Activated CD8-positive, alpha-beta T cell treated with anti-CD3 and anti-CD28 coated beads, Interleukin-2, amount 10 ng/mL, durations not matched to agents 7 days and 5 days (primary cell): ENCODE data around the gene NTF4. TPM values are rescaled to one million over a fixed set of nuclear protein-coding genes. Genes with fewer than 3 reads are reported as not detected.
A peak's percentile ranks its signal among the peaks of the same experiment; 100 is the strongest.
"Not testable (repeated sequence)": the region's sequence is repeated elsewhere in the genome, so short reads cannot be mapped to it uniquely, and the experiment has no call there.

Experiments used
- ATAC-seq: fragments of 150-1000 bp; cut with Tn5 transposase; one replicate; pipeline ENCODE4 v1.10.0; 2021; ENCODE audit warnings: moderate library complexity
- CTCF ChIA-PET: fragments of 350-600 bp; sonication (Branson Sonifier 250); formaldehyde crosslinking; loops from one replicate; lab custom pipeline; 2021; ENCODE audit warnings: antibody characterized with exemption; lab: Charles Lee
- POLR2A ChIA-PET: fragments of 350-600 bp; sonication (Branson Sonifier 250); formaldehyde crosslinking; loops from one replicate; lab custom pipeline; 2021; ENCODE audit warnings: antibody characterized with exemption; lab: Charles Lee
- DNase-seq: peaks from one replicate; pipeline ENCODE4 v3.0.0-alpha.2; 2020
- H3K27ac Mint-ChIP-seq: one replicate; pipeline ENCODE4 v1.8.0; 2021; ENCODE audit warnings: mild to moderate bottlenecking, mixed read lengths
- H3K27me3 Mint-ChIP-seq: one replicate; pipeline ENCODE4 v1.8.0; 2021; ENCODE audit warnings: low read depth, mixed read lengths
- H3K36me3 Mint-ChIP-seq: one replicate; pipeline ENCODE4 v1.8.0; 2021; ENCODE audit warnings: low read depth, mixed read lengths
- H3K4me1 Mint-ChIP-seq: one replicate; pipeline ENCODE4 v1.8.0; 2021; ENCODE audit warnings: low read depth, mixed read lengths
- H3K4me3 Mint-ChIP-seq: one replicate; pipeline ENCODE4 v1.8.0; 2021; ENCODE audit warnings: mild to moderate bottlenecking, mixed read lengths
- H3K9me3 Mint-ChIP-seq: one replicate; pipeline ENCODE4 v1.8.0; 2022; ENCODE audit warnings: mixed read lengths; ENCODE audit not compliant: insufficient read depth
- total RNA-seq, 2 experiments: library from RNA; stranded (reverse); gene quantifications; one replicate each; pipeline ENCODE4 v1.2.3, GENCODE V29; 2021

Gene NTF4
- total RNA-seq, 2 experiments from 2014 or later = not detected

- H3K9me3 Mint-ChIP-seq, POLR2A ChIA-PET, H3K27ac Mint-ChIP-seq, ATAC-seq, H3K4me3 Mint-ChIP-seq, DNase-seq, H3K36me3 Mint-ChIP-seq, CTCF ChIA-PET, H3K27me3 Mint-ChIP-seq, H3K4me1 Mint-ChIP-seq: not testable (repeated sequence)
Measured at GRCh38 chr19:49028686-49029085, 35.9 kb downstream of the NTF4 start.

DNA sequence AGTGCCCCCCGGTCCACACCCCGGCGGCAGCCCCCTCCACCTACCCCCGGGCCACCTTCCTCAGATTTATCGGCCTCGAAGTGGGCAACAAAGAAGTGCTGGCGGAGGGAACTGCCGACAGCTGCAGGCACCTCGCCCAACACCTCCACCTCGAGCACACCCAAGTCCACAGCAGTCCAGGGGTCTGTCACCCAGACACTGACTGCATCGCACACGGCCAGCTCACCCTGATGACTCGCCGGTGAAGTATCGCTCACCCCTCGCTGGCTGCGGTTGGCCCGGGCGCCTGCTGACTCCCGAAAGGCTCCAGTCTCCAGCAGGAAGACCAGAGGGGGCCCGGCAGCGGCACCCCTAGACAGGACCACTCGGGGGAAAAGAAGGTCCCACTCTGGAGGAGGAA, 39.0 kb downstream of the NTF4 start:
- H3K27me3 Mint-ChIP-seq, ATAC-seq, H3K9me3 Mint-ChIP-seq, H3K36me3 Mint-ChIP-seq, CTCF ChIA-PET, H3K4me3 Mint-ChIP-seq, DNase-seq, H3K27ac Mint-ChIP-seq, POLR2A ChIA-PET: not testable (repeated sequence)
- H3K4me1 Mint-ChIP-seq = peaks cover 10% of the 10 kb centered on the region

DNA sequence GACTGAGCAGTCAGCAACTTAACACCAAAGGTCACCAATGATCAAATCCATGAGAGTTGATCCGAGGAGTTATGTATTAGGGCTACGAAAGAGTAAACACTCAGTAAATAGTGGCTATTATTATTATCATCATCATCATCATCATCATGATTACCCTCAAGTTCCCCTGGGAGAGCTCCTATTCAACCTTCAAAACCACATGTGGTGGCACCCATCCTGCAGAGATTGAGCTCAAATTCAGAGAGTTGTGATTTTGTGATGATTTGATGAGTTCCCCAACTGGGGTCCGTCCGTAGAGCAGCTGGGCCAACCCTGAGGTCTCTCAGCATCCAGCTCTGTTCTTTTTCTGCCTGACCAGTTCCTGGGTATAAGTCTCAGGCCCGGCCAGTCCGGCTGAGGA, 39.5 kb downstream of the NTF4 start:
- H3K27ac Mint-ChIP-seq, POLR2A ChIA-PET, ATAC-seq, CTCF ChIA-PET, H3K9me3 Mint-ChIP-seq, H3K36me3 Mint-ChIP-seq, H3K4me3 Mint-ChIP-seq, DNase-seq, H3K27me3 Mint-ChIP-seq: not testable (repeated sequence)
- peaks cover 15% of the 10 kb centered on the region for H3K4me1 Mint-ChIP-seq

DNA sequence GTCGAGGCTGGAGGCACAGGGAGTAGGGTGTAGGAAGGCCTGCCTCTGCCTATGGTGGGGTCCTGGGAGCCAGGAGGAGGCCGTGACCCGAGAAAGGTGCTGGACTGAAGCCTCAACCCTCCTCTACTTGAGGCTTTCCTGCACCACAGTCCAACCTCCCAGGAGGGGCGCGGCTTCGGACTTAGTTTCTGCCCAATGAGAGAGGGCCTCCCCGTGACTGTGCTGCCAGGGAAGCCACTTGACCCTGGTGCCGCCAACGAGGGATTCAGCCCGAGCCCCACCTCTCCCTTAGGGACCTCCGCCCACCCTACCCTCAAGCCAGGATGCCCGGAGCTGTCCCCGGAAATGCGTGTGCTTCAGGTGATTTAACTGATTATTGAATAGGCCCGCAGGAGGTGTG, 40.4 kb downstream of the NTF4 start, which contains the start of gene CGB3:
CGB3 (minus strand) TSS at position 101 of the 400 bp plus-strand sequence. CDS start 362 bp downstream, outside the sequence.
- ATAC-seq = not testable (repeated sequence)

GRCh38 chr19:49022116-49022515, 42.5 kb downstream of the NTF4 start:
- DNase-seq (no peak), ATAC-seq (no peak)

More for the DNA sequence above, 40.4 kb downstream of the NTF4 start, which contains the start of gene CGB3:
- H3K4me3 Mint-ChIP-seq, POLR2A ChIA-PET, H3K36me3 Mint-ChIP-seq, H3K9me3 Mint-ChIP-seq, H3K27me3 Mint-ChIP-seq, H3K27ac Mint-ChIP-seq, CTCF ChIA-PET, DNase-seq: not testable (repeated sequence)
- H3K4me1 Mint-ChIP-seq = peaks cover 21% of the 10 kb centered on the region

DNA sequence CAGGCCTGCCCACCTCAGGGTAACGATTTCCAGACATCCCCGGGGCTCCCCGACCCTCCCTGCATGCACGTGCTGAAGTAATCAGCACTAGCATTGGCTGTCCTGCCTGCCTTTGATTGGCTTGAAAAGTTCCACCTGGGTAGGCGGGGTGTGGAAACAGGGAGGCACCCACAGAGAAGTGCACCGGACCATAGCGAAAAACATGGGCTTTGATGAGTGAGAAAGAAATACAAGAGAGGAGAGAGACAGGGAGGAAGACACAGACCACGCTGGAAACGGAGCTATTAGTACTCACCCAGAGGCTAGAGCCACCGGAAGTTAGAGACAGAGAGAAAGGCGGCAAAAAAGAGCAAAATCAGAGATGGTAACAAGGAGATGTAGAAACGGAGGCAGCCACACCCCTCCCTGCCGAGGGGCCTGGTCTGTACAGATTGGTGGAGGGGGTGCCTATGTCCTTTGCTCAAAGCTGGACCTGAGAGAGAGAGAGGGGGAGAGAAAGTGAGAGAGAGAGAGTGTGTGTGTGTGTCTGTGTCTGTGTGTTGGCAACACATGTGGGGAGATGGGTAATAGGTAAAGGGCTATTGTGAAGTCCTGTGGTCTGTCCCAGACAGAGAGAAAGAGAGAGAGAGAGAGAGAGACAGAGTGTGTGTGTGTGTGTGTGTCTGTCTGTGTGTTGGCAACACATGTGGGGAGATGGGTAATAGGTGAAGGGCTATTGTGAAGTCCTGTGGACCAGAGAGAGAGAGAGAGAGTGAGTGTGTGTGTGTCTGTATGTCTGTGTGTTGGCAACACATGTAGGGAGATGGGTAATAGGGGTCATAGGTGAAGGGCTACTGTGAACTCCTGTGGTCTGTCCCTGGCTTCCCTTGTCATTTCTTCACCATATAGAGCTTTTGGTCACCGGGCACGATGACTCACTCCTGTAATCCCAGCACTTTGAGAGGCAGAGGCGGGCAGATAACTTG, 43.4 kb downstream of the NTF4 start:
- POLR2A ChIA-PET = no interaction called here
- H3K27me3 Mint-ChIP-seq = peaks cover 11% of the 10 kb centered on the region
- no peaks in the 10 kb centered on the region for H3K9me3 Mint-ChIP-seq
- ATAC-seq (no peak), DNase-seq (no peak)
- H3K36me3 Mint-ChIP-seq = no peaks in the 10 kb centered on the region
- CTCF ChIA-PET = interaction anchor here (0.6 to 5.8 kb wide), 3 partner anchors 22 to 77 kb away, joined by 3 to 32 read pairs (median 4); no protein-coding TSS in a partner anchor
- H3K4me1 Mint-ChIP-seq = peaks cover 39% of the 10 kb centered on the region
- H3K4me3 Mint-ChIP-seq = no peak overlapping the region
- peak overlapping the region; percentile 2 for H3K27ac Mint-ChIP-seq

More at GRCh38 chr19:49022116-49022515, 42.5 kb downstream of the NTF4 start:
- no peaks in the 10 kb centered on the region for H3K9me3 Mint-ChIP-seq
- ChIA-PET CTCF (interaction anchor here (1.4 to 5.8 kb wide), 2 partner anchors 23 to 76 kb away, joined by 4 to 32 read pairs; no protein-coding TSS in a partner anchor), POLR2A (no interaction called here)
- peaks cover 38% of the 10 kb centered on the region for H3K4me1 Mint-ChIP-seq
- no peak overlapping the region for H3K27ac Mint-ChIP-seq
- no peak overlapping the region for H3K4me3 Mint-ChIP-seq
- peaks cover 11% of the 10 kb centered on the region for H3K27me3 Mint-ChIP-seq
- no peaks in the 10 kb centered on the region for H3K36me3 Mint-ChIP-seq

DNA sequence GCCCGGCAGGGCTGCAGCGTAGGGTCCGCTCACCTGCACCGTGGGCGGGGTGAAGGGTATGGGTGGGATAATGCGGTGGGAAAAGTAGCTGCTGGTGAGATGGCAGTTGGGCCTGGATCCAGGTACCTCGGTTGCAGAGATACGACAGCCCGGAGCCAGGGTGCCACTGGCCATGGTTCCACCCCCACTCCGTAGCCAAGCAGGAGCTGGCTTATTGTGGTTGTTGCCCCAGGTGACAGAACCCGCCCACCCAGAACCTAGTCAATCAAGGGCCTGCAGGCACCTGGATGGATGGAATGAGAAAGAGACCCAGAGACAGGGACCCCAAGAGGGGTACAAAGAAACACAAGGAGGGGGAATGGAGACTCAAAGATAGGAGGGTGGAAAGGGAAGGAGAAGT, 44.3 kb downstream of the NTF4 start:
- POLR2A ChIA-PET = no interaction called here
- no peak for ATAC-seq

GRCh38 chr19:49019242-49019932, 45.2 kb downstream of the NTF4 start:
- H3K4me1 Mint-ChIP-seq = peaks cover 39% of the 10 kb centered on the region
- no peaks in the 10 kb centered on the region for H3K9me3 Mint-ChIP-seq
- POLR2A ChIA-PET = interaction anchor here (1.1 kb wide), 1 partner anchor 79 kb away, joined by 3 read pairs; no protein-coding TSS in a partner anchor
- H3K4me3 Mint-ChIP-seq = peak overlapping the region; percentile 72
- peak; percentile 64 for DNase-seq
- ATAC-seq = peak; percentile 32
- H3K27me3 Mint-ChIP-seq = peaks cover 11% of the 10 kb centered on the region
- H3K36me3 Mint-ChIP-seq = peaks cover 7% of the 10 kb centered on the region
- CTCF ChIA-PET = interaction anchor here (1.7 to 5.8 kb wide), 3 partner anchors 21 to 78 kb away, joined by 8 to 32 read pairs (median 26); partner anchors contain the start of genes GYS1 and RUVBL2
- peak overlapping the region; percentile 30 for H3K27ac Mint-ChIP-seq

More for the DNA sequence above, 44.3 kb downstream of the NTF4 start:
- no peak overlapping the region for H3K27ac Mint-ChIP-seq
- CTCF ChIA-PET = interaction anchor here (0.6 to 5.8 kb wide), 3 partner anchors 22 to 36 kb away, joined by 3 to 32 read pairs (median 26); partner anchors contain the start of genes GYS1 and RUVBL2
- no peak for DNase-seq
- H3K4me3 Mint-ChIP-seq = no peak overlapping the region
- H3K9me3 Mint-ChIP-seq = no peaks in the 10 kb centered on the region
- peaks cover 39% of the 10 kb centered on the region for H3K4me1 Mint-ChIP-seq
- peaks cover 7% of the 10 kb centered on the region for H3K36me3 Mint-ChIP-seq
- H3K27me3 Mint-ChIP-seq = peaks cover 11% of the 10 kb centered on the region

GRCh38 chr19:49018388-49019241, 46.0 kb downstream of the NTF4 start:
- H3K36me3 Mint-ChIP-seq = peaks cover 14% of the 10 kb centered on the region
- POLR2A ChIA-PET = interaction anchor here (1.1 to 1.3 kb wide), 2 partner anchors 25 to 79 kb away, joined by 3 read pairs; no protein-coding TSS in a partner anchor
- H3K27ac Mint-ChIP-seq = peak overlapping the region; percentile 30
- peaks cover 39% of the 10 kb centered on the region for H3K4me1 Mint-ChIP-seq
- H3K4me3 Mint-ChIP-seq = peak overlapping the region; percentile 72
- H3K27me3 Mint-ChIP-seq = peaks cover 11% of the 10 kb centered on the region
- not testable (repeated sequence) for H3K9me3 Mint-ChIP-seq
- ATAC-seq (peak; percentile 25), DNase-seq (peak; percentile 48)
- CTCF ChIA-PET = interaction anchor here (1.0 to 5.8 kb wide), 5 partner anchors 15 to 79 kb away, joined by 3 to 32 read pairs (median 8); partner anchors contain the start of genes GYS1 and RUVBL2

DNA sequence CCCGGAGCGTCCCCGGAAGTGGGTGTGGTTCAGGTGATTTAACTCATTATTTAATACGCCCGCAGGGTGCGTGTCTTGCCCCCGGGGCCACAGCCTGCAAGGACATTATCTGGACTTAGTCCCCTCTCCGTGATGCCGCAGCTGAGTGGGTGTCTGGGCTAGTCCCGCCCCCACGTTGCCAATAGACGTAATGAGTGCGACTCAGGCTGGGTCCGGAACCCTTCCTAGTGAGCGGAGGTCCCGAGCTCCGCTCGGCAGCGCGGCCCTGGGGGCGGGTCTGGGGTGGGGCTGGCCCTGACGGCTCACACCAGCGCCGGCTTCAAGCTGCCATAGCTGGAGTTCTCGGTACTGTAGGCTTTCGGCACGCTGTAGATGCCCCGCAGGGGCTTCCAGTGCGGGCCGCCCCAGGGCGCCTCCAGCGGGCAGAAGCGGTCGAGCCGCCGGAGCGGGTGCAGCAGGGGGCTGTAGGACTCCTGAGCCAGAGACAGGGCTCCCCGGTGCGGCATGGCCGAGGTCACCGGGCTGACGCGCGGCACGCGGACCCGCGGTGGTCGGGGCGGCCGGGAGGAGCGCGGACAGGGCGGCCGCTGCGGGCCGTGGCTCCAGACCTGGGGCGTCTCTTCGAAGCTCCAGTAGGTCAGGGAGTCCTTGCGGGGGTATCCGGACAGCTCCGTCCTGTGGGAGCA, 46.8 kb downstream of the NTF4 start:
- POLR2A ChIA-PET = interaction anchor here (0.7 to 1.3 kb wide), 2 partner anchors 24 to 80 kb away, joined by 3 read pairs; no protein-coding TSS in a partner anchor
- DNase-seq (peak; percentile 73), ATAC-seq (peak; percentile 81)
- Mint-ChIP-seq H3K9me3 (no peaks in the 10 kb centered on the region), H3K27ac (no peak overlapping the region), H3K4me3 (peak overlapping the region; percentile 72), H3K36me3 (peaks cover 16% of the 10 kb centered on the region), H3K27me3 (peaks cover 11% of the 10 kb centered on the region), H3K4me1 (peaks cover 39% of the 10 kb centered on the region)
- CTCF ChIA-PET = interaction anchor here (1.0 to 5.8 kb wide), 5 partner anchors 14 to 80 kb away, joined by 3 to 32 read pairs (median 8); partner anchors contain the start of genes GYS1 and RUVBL2
